NCI-H146 (cell line): Measurements from ENCODE around the gene RPS2.

Experiments used
- DNase-seq: peaks from one replicate; lab custom pipeline; 2025; lab: John Stamatoyannopoulos, UW

RPS2 gene

DNA sequence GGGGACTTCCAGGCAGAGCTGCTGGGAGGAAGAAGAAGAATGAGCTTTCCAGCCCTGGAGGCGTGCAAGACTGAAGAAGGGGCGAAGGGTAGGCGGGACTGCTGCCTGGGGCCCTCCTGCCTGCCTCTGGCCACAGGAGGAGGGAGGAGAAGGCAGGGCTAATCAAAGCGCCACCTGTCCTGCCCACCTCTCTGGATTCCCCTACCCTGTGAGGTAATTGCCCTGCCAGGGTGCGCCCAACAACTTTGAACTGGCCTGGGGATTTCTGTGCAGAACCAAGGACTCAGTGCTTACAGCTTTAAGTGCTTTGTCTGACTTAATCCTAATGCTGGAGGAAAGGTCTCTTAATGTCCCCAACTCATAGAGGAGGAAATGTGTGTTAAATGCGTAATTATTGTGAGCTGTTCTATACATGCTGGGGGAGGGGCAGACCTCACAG, 16.8 kb upstream of the RPS2 start, which contains the start of gene NOXO1:
TSS of gene NOXO1 (minus strand) at position 72 of the 439 bp plus-strand sequence. CDS start 290 bp downstream, outside the sequence.
- DNase-seq = peak; percentile 36

GRCh38 chr16:1980770-1981087, 16.1 kb upstream of the RPS2 start:
- no peak for DNase-seq

DNA sequence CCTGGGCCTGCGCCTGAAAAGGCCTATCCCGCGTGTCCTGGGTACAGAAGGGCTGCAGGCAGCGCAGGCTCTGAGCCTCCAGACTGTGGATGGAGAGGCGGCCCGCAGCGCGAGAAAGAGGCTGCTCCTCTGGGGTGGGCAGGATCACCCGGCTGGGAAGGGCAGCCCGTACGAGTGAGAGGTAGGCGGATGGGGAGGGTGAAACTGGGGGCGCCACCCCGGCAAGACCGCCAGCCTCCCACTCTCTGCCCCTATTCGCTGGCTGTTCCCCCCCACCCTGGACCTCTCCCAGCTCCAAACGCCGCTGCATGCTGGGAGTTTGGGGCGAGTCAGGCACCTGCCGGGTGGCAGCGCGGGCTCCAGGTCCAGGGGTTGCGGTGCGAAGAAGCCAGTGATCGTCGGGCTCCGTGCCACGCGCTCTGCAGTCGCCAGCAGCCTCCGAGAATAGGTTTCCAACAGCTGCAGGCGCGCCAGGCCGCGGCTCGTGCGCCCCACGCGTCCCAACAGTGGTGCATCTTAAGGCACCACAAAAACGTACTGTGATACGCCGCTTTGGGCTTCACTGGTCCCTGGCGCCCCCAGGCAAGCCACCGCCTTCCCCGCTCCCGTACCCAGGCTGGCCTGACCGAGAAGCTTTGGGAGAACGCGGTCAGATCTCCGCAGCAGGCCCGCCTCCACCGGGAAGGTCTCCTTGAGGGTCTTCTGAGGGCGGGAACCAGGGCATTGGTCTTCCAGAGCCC, 15.6 kb upstream of the RPS2 start:
- DNase-seq = peak; percentile 66

DNA sequence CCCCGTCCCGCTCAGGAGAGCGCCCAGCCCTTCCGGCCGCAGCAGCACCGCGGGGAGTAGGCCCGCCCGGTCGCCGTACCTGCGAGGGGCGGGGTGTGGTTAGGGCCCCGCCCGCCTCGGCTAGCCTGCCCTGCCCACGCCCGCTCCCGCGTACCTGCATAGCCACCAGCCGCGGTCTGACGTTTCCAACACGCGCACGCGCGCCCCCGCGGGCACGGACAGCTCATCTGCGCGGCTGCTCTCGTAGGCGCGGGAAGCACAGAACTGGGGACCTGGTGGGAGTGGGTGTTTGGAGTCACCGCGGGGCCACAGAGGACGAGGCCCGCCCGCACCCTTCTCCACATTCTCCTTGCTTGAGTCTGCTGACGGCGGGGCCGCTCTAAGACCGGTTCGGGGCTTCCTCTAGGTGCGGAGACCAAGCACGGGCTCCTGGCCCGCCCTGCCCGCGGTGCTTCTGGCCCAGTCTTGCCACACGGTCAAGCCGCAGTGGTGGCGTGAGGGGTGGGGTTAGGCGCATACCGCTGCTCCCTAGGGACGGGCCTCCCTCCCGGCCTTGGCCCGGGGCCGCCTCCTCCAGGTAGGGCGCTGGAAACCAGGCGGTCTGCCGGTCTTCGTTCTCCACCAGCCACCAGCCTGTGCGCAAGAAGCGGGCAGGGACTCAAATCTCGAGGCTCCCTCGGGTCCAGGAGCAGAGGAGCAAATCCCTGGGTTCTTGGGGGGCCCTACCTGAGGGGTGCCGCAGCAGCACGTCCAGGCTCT, 14.8 kb upstream of the RPS2 start:
- peak; percentile 86 for DNase-seq

- no peak for DNase-seq
These were observed 14.0 kb upstream of the RPS2 start for GRCh38 chr16:1978476-1979120.

- no peak for DNase-seq
These were observed 13.2 kb upstream of the RPS2 start for GRCh38 chr16:1977875-1978268.

DNA sequence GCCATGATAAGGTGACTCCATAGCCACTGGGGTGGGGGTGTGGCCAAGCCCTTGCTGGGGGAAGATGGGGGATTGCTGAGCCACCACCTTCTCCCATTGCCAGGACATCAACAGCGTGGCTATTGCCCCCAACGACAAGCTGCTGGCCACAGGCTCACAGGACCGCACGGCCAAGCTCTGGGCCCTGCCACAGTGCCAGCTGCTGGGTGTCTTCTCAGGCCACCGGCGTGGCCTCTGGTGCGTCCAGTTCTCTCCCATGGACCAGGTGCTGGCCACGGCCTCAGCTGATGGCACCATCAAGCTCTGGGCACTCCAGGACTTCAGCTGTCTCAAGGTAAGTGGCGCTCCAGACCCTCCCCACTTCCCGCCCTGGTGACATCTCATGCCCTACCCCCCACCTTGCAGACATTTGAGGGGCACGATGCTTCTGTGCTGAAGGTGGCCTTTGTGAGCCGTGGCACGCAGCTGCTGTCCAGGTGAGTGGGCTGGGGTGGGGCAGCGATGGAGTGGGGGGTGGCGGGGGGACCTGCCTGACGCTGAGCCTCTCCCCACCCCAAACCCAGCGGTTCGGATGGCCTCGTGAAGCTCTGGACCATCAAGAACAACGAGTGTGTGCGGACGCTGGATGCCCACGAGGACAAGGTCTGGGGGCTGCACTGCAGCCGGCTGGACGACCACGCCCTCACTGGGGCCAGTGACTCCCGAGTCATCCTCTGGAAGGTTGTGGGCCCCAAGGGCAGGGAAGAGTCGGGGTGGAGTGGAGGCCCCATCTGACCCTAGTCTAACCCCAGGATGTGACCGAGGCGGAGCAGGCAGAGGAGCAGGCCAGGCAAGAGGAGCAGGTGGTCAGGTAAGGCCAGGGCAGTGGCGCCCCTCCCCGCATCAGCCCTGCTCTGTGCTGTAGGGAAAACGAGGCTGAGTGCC, 12.6 kb upstream of the RPS2 start:
- DNase-seq = no peak

- no peak for DNase-seq
These were observed 11.5 kb upstream of the RPS2 start for GRCh38 chr16:1976216-1976520.

GRCh38 chr16:1975432-1976215, 11.0 kb upstream of the RPS2 start:
- no peak for DNase-seq

- no peak for DNase-seq
These were observed 9.8 kb upstream of the RPS2 start for GRCh38 chr16:1974157-1975070.

DNA sequence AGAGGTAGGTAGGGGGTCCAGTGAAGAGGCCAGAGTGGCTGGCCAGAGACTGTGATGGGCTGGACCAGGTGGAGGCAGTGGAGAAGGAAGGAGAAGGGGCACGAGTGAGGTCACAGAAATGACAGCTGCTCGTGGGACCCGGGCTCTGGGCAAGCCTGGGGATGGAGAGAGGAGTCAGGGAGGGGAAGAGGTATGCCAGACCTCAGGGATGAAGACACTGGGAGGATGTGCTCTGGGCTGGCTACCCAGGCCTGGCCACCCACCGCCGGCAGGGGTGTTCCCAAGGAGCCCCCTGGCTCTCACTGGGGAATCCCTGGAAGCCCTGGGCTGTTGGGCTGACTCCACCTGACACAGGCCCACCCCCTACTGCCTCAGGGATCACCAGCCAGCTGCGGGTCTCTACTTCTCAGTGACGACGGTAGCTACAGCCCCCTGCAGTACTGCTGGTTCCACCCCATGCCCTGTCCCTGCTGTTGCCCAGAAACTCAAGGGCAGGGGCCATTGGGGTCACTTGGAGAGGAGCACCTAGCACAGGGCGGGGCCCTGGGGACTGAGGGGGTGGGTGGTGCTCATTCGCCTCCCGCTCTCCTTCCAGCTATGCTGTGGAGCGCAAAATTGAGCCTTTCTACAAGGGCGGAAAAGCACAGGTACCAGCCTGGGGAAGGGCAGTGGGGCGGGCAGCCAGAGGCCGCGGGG, 9.0 kb upstream of the RPS2 start:
- DNase-seq = no peak

GRCh38 chr16:1972490-1972877, 7.9 kb upstream of the RPS2 start:
- peak; percentile 40 for DNase-seq

- DNase-seq = peak; percentile 97
These were observed 7.3 kb upstream of the RPS2 start, which contains the start of gene TBL3 for GRCh38 chr16:1971796-1972489. Gene TBL3 (plus strand): TSS chr16:1972053. CDS start chr16:1972165, 112 bp downstream.

- no peak for DNase-seq
These were observed 3.7 kb upstream of the RPS2 start for GRCh38 chr16:1968146-1968953.

DNA sequence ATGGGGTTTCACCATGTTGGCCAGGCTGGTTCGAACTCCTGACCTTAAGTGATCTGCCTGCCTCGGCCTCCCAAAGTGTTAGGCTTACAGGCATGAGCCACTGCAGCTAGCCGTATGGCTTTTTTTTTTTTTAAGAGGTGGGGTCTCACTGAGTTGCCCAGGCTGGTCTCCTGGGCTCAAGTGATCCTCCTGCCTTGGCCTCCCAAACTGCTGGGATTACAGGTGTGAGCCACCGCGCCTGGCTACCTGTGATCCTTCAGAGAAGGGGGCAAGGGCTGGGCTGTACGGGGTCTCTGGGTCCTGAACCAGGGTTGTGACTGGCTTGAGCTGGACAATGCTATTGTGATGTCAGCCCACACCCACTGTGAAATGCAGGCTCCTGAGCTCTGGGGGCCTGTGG, 1.8 kb upstream of the RPS2 start, which contains the start of gene RNF151:
TSS of gene RNF151 (plus strand) at position 397 of the 400 bp plus-strand sequence. CDS start 26 bp downstream, outside the sequence.
- DNase-seq = no peak

- DNase-seq = peak; percentile 42
These were observed 873 bp upstream of the RPS2 start for GRCh38 chr16:1965396-1966001.

DNA sequence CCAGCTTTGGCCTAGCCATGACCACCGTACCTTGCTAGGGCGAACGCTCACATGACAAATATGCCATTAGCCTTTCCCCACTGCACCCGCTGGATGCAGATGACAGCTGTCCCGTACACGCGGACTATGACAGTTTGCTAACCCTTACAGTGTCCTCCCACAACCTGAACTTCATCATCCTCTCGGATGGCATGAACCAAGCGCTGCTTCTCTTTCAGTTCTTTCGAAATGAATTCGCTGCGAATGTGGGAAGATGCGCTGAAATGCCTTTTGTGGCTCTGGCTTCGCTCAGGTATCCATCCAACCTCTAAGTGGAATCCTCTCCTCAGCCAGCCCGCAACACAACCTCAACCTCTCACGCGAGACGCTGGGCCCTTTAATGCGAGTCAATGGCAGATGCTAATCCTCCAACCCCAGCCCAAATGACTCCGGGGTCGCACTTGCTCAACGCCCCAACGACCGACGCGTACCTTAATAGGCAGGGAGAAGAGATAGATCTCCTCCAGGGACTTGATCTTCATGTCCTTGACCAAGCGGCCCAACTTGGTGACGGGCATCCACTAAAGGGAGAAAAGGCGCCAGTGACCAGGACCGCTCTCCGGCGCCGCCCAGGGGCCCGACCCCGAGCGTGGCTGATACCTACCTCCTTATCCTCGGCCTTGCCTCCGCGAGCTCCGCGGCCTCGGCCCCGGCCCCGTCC, 670 bp downstream of the RPS2 start:
- DNase-seq = peak; percentile 56
